GM12872 (cell line): ENCODE measurements around the gene LLGL2.

Source experiments
- CTCF ChIP-seq: IDR thresholded peaks from 3 replicates; pipeline ENCODE4 v1.5.1; 2011; ENCODE audit warnings: low read depth, mild to moderate bottlenecking, low read length, moderate library complexity; ENCODE audit not compliant: insufficient read depth

The LLGL2 gene

GRCh38 chr17:75481194-75482068 is 44.1 kb upstream of the LLGL2 start:
- TF ChIP-seq CTCF: no peak

- TF ChIP-seq CTCF: no peak
Measured at GRCh38 chr17:75482098-75482942, 43.2 kb upstream of the LLGL2 start.

GRCh38 chr17:75485688-75486087 is 39.8 kb upstream of the LLGL2 start:
- TF ChIP-seq CTCF: no peak

- TF ChIP-seq CTCF: no peak
Measured at GRCh38 chr17:75486151-75486550, 39.3 kb upstream of the LLGL2 start.

GRCh38 chr17:75486951-75487350 is 38.5 kb upstream of the LLGL2 start:
- 0 out of 3 replicates have a peak, but pooled peaks have one; percentile 6 for TF ChIP-seq CTCF

GRCh38 chr17:75487351-75488070 is 38.0 kb upstream of the LLGL2 start:
- TF ChIP-seq CTCF: no peak
